K562 (cell line): ENCODE results near the gene N4BP3. TPM values are rescaled to one million over a fixed set of nuclear protein-coding genes. Genes with fewer than 3 reads are reported as not detected.

Experiments
- ATAC-seq: fragments of 200-7000 bp; cut with Tn5 transposase; 3 replicates; pipeline ENCODE4 v1.9.1; 2020; ENCODE audit warnings: moderate library complexity
- BruUV-seq: library from RNA; stranded (reverse); fragments of 400-500 nt; replicated peaks from 2 replicates; lab custom pipeline; 2021; lab: Mats Ljungman, UMichigan
- CTCF ChIA-PET: fragments of 300-600 bp; formaldehyde crosslinking; extraction: SDS; loops from one replicate; lab custom pipeline; 2021; ENCODE audit warnings: low intra/inter-chr PET ratio; lab: Yijun Ruan, JAX
- POLR2A ChIA-PET: fragments of 300-600, 350-650 bp; sonication (Branson Sonifier 250); formaldehyde crosslinking; extraction: SDS; loops from one replicate; lab custom pipeline; 2021; ENCODE audit warnings: antibody characterized with exemption, inconsistent platforms; lab: Yijun Ruan, JAX
- DNase-seq, 4 experiments: peaks; one replicate each; pipeline versions ENCODE4 v3.0.0 to v3.0.0-alpha.2; 2011 to 2018; ENCODE audit warnings: low spot score in 3 of 4, mixed read lengths in 3 of 4; ENCODE audit errors: extremely low read depth in 1 of 4
- FAIRE-seq: peaks from 2 replicates; lab custom pipeline; 2011; peaks lifted over from hg19 to GRCh38; lab: Jason Lieb, UNC
- H2AFZ ChIP-seq: 2 replicates; pipeline ENCODE4 v1.6.0; 2011; ENCODE audit warnings: low read depth, low read length, control low read depth, inconsistent platforms
- H3K27ac ChIP-seq: fragments of 200-600 bp; 3 replicates; pipeline ENCODE4 v1.8.0; 2011; ENCODE audit warnings: low read depth, mild to moderate bottlenecking, control low read depth, inconsistent platforms, low read length, moderate library complexity, mixed read lengths; ENCODE audit errors: extremely low read depth
- H3K27me3 ChIP-seq, 2 experiments: fragments of 300-600 bp in 1 of 2; 2 replicates in 1 of 2; 3 replicates in 1 of 2; pipeline versions ENCODE4 v1.6.0 to v1.8.0; 2011; ENCODE audit warnings: inconsistent platforms in 2 of 2, low read length in 2 of 2, mild to moderate bottlenecking in 1 of 2, mixed read lengths in 1 of 2, moderate library complexity in 1 of 2; ENCODE audit not compliant: control insufficient read depth in 2 of 2, insufficient read depth in 2 of 2
- H3K36me3 ChIP-seq: fragments of 300-600 bp; 3 replicates; pipeline ENCODE4 v1.8.0; 2011; ENCODE audit warnings: mild to moderate bottlenecking, low read length, inconsistent platforms; ENCODE audit not compliant: control insufficient read depth, insufficient read depth
- H3K4me1 ChIP-seq, 2 experiments: fragments of 200-600 bp in 1 of 2; replicated peaks in 1 of 2; 2 replicates in 1 of 2; 3 replicates in 1 of 2; pipeline versions ENCODE4 v1.5.1 to v1.8.0; 2011; ENCODE audit warnings: inconsistent platforms in 2 of 2, low read length in 2 of 2, mild to moderate bottlenecking in 1 of 2, mixed read lengths in 1 of 2, moderate library complexity in 1 of 2; ENCODE audit not compliant: control insufficient read depth in 2 of 2, insufficient read depth in 2 of 2
- H3K4me2 ChIP-seq: 2 replicates; pipeline ENCODE4 v1.6.1; 2011; ENCODE audit warnings: low read length, control low read depth, inconsistent platforms, mixed read lengths; ENCODE audit not compliant: insufficient read depth
- H3K4me3 ChIP-seq: fragments of 200-600 bp; sonication (generic), shearing (Covaris generic); 2 replicates; pipeline ENCODE4 v1.5.1; 2016; ENCODE audit warnings: control low read depth, inconsistent platforms
- H3K79me2 ChIP-seq: fragments of 200-600 bp; 3 replicates; pipeline ENCODE4 v1.8.0; 2011; ENCODE audit warnings: low read length, inconsistent platforms; ENCODE audit not compliant: control insufficient read depth, insufficient read depth
- H3K9ac ChIP-seq, 2 experiments: 2 replicates each; pipeline versions ENCODE4 v1.6.0 to v1.6.1; 2011; ENCODE audit warnings: low read depth in 2 of 2, low read length in 2 of 2, control low read depth in 1 of 2, inconsistent platforms in 1 of 2, mild to moderate bottlenecking in 1 of 2, mixed read lengths in 1 of 2; ENCODE audit not compliant: insufficient read depth in 1 of 2
- H3K9me1 ChIP-seq: one replicate; pipeline ENCODE4 v1.6.0; 2011; ENCODE audit warnings: inconsistent platforms, mild to moderate bottlenecking, low read length, moderate library complexity; ENCODE audit not compliant: control insufficient read depth, insufficient read depth
- H3K9me3 ChIP-seq: replicated peaks from 2 replicates; pipeline ENCODE4 v1.5.1; 2011; ENCODE audit warnings: low read depth, low read length, inconsistent platforms; ENCODE audit not compliant: control insufficient read depth, insufficient read depth
- H4K20me1 ChIP-seq: replicated peaks from 2 replicates; pipeline ENCODE4 v1.6.1; 2011; ENCODE audit warnings: low read length, inconsistent platforms, mixed read lengths; ENCODE audit not compliant: control insufficient read depth, insufficient read depth
- CBX2 ChIP-seq: fragments of 200-600 bp; sonication (generic); IDR thresholded peaks from one replicate; pipeline ENCODE4 v1.6.1; 2012; ENCODE audit warnings: mild to moderate bottlenecking, low read length, inconsistent platforms; ENCODE audit not compliant: insufficient read depth, poor library complexity, severe bottlenecking
- CCNT2 ChIP-seq: IDR thresholded peaks from 2 replicates; pipeline ENCODE4 v1.6.1; 2011; ENCODE audit warnings: borderline replicate concordance, low read depth, mild to moderate bottlenecking, moderate library complexity, mixed read lengths, low read length; ENCODE audit not compliant: insufficient read length; ENCODE audit errors: extremely low read depth
- CHD4 ChIP-seq: fragments of 200-600 bp; sonication (generic); IDR thresholded peaks from 3 replicates; pipeline ENCODE4 v1.6.1; 2012; ENCODE audit warnings: low read depth, mild to moderate bottlenecking, mixed read lengths, low read length, inconsistent platforms; ENCODE audit not compliant: insufficient read depth, insufficient replicate concordance, poor library complexity, severe bottlenecking
- EP300 ChIP-seq: IDR thresholded peaks from 2 replicates; pipeline ENCODE4 v1.6.1; 2012; ENCODE audit warnings: low read length, improper control_type of control experiment
- ESRRA ChIP-seq: fragments of 450-650 bp; IDR thresholded peaks from 2 replicates; pipeline ENCODE4 v1.6.1; 2014; ENCODE audit warnings: low read depth, mild to moderate bottlenecking, moderate library complexity, borderline replicate concordance
- FOXJ2 ChIP-seq: fragments of 200-800 bp; sonication (Bioruptor generic); IDR thresholded peaks from 2 replicates; pipeline ENCODE4 v1.6.1; 2016; ENCODE audit warnings: missing genetic modification characterization, missing compliant biosample characterization
- GATAD2B ChIP-seq: fragments of 450-650 bp; IDR thresholded peaks from 2 replicates; pipeline ENCODE4 v1.6.1; 2017; ENCODE audit warnings: mild to moderate bottlenecking, borderline replicate concordance
- HNRNPH1 ChIP-seq: fragments of 200-400 bp; formaldehyde crosslinking; optimal IDR thresholded peaks from 2 replicates; pipeline ENCODE3; 2017; ENCODE audit warnings: low read depth, mild to moderate bottlenecking, low read length, moderate library complexity
- LEF1 ChIP-seq: fragments of 450-650 bp; IDR thresholded peaks from 2 replicates; pipeline ENCODE4 v1.6.1; 2016; ENCODE audit warnings: mild to moderate bottlenecking
- MEF2A ChIP-seq: IDR thresholded peaks from 2 replicates; pipeline ENCODE4 v1.6.1; 2011; ENCODE audit warnings: low read depth, mild to moderate bottlenecking, low read length, moderate library complexity; ENCODE audit not compliant: control insufficient read depth
- MTA1 ChIP-seq: fragments of 450-650 bp; IDR thresholded peaks from 2 replicates; pipeline ENCODE4 v1.6.1; 2017; ENCODE audit warnings: borderline replicate concordance
- POLR2AphosphoS5 ChIP-seq: IDR thresholded peaks from 2 replicates; pipeline ENCODE4 v1.6.1; 2011; ENCODE audit warnings: mild to moderate bottlenecking, low read depth, low read length, moderate library complexity; ENCODE audit not compliant: control insufficient read depth, insufficient read depth
- POLR3G ChIP-seq: IDR thresholded peaks from 2 replicates; pipeline ENCODE4 v1.6.1; 2011; ENCODE audit not compliant: insufficient read length, insufficient replicate concordance; ENCODE audit errors: extremely low read depth
- RAD21 ChIP-seq, 2 experiments: fragments of 250-450 bp in 1 of 2; fragments of 450-650 bp in 1 of 2; sonication (Bioruptor Pico) in 1 of 2; formaldehyde crosslinking in 1 of 2; IDR thresholded peaks in 1 of 2; conservative IDR thresholded peaks in 1 of 2; 2 replicates each; pipeline versions ENCODE4 v1.4.0 to v1.8.0; 2020 to 2022; ENCODE audit warnings: mild to moderate bottlenecking in 2 of 2, moderate library complexity in 1 of 2
- RBBP5 ChIP-seq: fragments of 200-600 bp; sonication (generic); IDR thresholded peaks from 2 replicates; pipeline ENCODE4 v1.6.1; 2012; ENCODE audit warnings: borderline replicate concordance, mild to moderate bottlenecking, low read length, control low read depth, inconsistent platforms; ENCODE audit not compliant: insufficient read depth, poor library complexity, severe bottlenecking
- TCFL5 ChIP-seq: fragments of 250-450 bp; sonication (Bioruptor Pico); conservative IDR thresholded peaks from 2 replicates; pipeline ENCODE4 v1.6.1; 2021; ENCODE audit warnings: mild to moderate bottlenecking, moderate library complexity, matching md5 sums
- YBX1 ChIP-seq: fragments of 450-650 bp; IDR thresholded peaks from 2 replicates; pipeline ENCODE4 v1.7.1; 2016; ENCODE audit warnings: mild to moderate bottlenecking
- ZNF431 ChIP-seq: sonication (generic); formaldehyde crosslinking; IDR thresholded peaks from 2 replicates; pipeline ENCODE4 v1.8.0; 2022; ENCODE audit warnings: mild to moderate bottlenecking, missing genetic modification reagents
- ZNF445 ChIP-seq: fragments of 250-450 bp; sonication (Bioruptor Pico); IDR thresholded peaks from 2 replicates; pipeline ENCODE4 v1.4.0; 2020; ENCODE audit warnings: low read depth, mild to moderate bottlenecking, moderate library complexity
- WGBS: fragments of 100-300 bp; shearing (Covaris generic); methylation state at CpG from one replicate; pipeline ENCODE4 v1.1.6; 2016; ENCODE audit warnings: low coverage, mixed read lengths; ENCODE audit not compliant: insufficient coverage; ENCODE audit errors: missing lambda C conversion rate; 5-methylcytosine and 5-hydroxymethylcytosine counted together
- in situ Hi-C: fragments of 300-500 bp; cut with MboI; formaldehyde crosslinking; loops from 4 replicates; pipeline ENCODE4 v1.15.0; 2018; ENCODE audit warnings: inconsistent platforms, mixed read lengths
- intact Hi-C: fragments of 100-400 bp; cut with micrococcal nuclease; formaldehyde crosslinking; loops from 2 replicates; pipeline ENCODE4 v1.14.2; 2022
- polyA plus RNA-seq, 8 experiments: library from polyadenylated mRNA; depleted of rRNA in 4 of 8; stranded (reverse) in 5 of 8; unstranded in 3 of 8; fragments of >200 nt; fragmentation: Nextera tagmentation in 2 of 8; fragmentation: Illumina TruSeq in 1 of 8; extraction: Ambion mirVana in 2 of 8; extraction: Trizol in 1 of 8; gene quantifications; 2 replicates each; pipeline versions ENCODE4 v1.2.1 to v1.2.3, GENCODE V29; 2011 to 2014; ENCODE audit warnings: inconsistent platforms in 1 of 8, missing spikeins in 1 of 8
- total RNA-seq, 7 experiments: library from RNA; depleted of rRNA in 6 of 7; stranded (reverse); fragments of >200 nt in 6 of 7; fragmentation: Illumina TruSeq in 2 of 7; extraction: Trizol in 2 of 7; gene quantifications; 2 replicates each; pipeline versions ENCODE4 v1.2.1 to v1.2.3, GENCODE V29; 2011 to 2021; ENCODE audit warnings: low replicate concordance in 1 of 7
- TF ChIP-seq, protein P1 (sequence below): sonication (generic); formaldehyde crosslinking; IDR thresholded peaks from 2 replicates; pipeline ENCODE4 v1.8.1; 2022; ENCODE audit warnings: missing genetic modification reagents
- TF ChIP-seq, protein P2 (sequence below), 2 experiments: fragments of 450-650 bp in 1 of 2; sonication (generic) in 1 of 2; formaldehyde crosslinking; conservative IDR thresholded peaks; 2 replicates each; pipeline versions ENCODE4 v1.4.0 to v1.8.1; 2020 to 2022; ENCODE audit warnings: mild to moderate bottlenecking in 1 of 2, missing genetic modification reagents in 1 of 2

Gene N4BP3
- total and polyA plus RNA-seq, 9 of the 15 experiments (the other 6 are each of a cell fraction or from before 2014, with no cell fraction given), result 0.06 to 7.0 (median 2.4) TPM

DNA sequence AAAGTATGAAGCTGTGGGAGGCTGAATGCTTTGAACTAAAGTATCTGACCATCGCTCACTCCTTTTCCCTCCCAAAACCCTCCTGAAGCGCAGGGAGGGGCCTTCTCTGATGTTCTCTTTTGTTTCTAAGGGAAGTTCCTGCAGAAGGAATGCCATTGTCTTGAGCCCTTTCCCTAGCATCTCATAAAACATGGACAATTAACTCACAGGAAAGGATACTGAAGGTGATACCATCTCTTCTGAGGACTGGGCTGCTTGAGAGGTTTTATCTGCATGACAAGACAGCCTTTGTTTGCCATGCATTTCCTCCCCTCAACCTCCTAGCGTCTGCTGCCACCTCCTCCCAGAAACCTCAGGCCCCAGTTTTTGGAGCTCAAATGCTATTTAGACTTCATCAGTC lies 13.2 kb downstream of the N4BP3 start:
- H3K9me3 ChIP-seq, result no peaks in the 10 kb centered on the region
- peak overlapping the region; percentile 71 for H3K4me2 ChIP-seq
- DNase-seq (peak in 2 of 4 experiments; percentile 50 to 77), ATAC-seq (no peak), FAIRE-seq (no peak)
- H2AFZ ChIP-seq, result 0 out of 2 replicates have a peak overlapping the region, but pooled peaks have one; percentile 33
- H3K4me3 ChIP-seq, result no peak overlapping the region
- 8% methylated on average over 3 of the region's 3 CpGs for WGBS
- CTCF ChIA-PET, result no interaction called here
- H3K27ac ChIP-seq, result peak overlapping the region; percentile 88
- H3K9me1 ChIP-seq, result no peaks in the 10 kb centered on the region
- H3K36me3 ChIP-seq, result peaks cover 18% of the 10 kb centered on the region; the same call in 2 of the 3 replicates
- no peaks in the 10 kb centered on the region for H3K27me3 ChIP-seq
- peak overlapping the region in 1 of 2 experiments; percentile 60; a peak in 3 of 4 replicates for H3K9ac ChIP-seq
- in situ Hi-C loops, result no loop called here
- intact Hi-C loops, result no loop called here
- peaks cover 28 to 77% of the 10 kb centered on the region in 2 experiments for H3K4me1 ChIP-seq
- no TSS peak for BruUV-seq
- peaks cover 1% of the 10 kb centered on the region; the same call in 1 of the 2 replicates for H4K20me1 ChIP-seq
- POLR2A ChIA-PET, result interaction anchor here (0.9 kb wide), 1 partner anchor 13 kb away, joined by 4 read pairs; the partner anchor contains the start of gene N4BP3
- H3K79me2 ChIP-seq, result peaks cover 15% of the 10 kb centered on the region
- TF ChIP-seq ESRRA (no peak), CCNT2 (peak; percentile 34), GATAD2B (no peak; the same call in 1 of the 2 replicates), RBBP5 (no peak), FOXJ2 (tag) (no peak), EP300 (peak; percentile 68; the same call in 1 of the 2 replicates), TCFL5 (CRISPR knock-in tag) (no peak), RAD21 (CRISPR knock-in tag; conservative IDR thresholded peaks at IDR 0.05 in 1 of 2, IDR thresholded peaks at IDR 0.05 in 1 of 2) (no peak; a peak in 1 of 4 replicates), HNRNPH1 (no peak), MTA1 (no peak), POLR3G (no peak), POLR2AphosphoS5 (no peak; the same call in 1 of the 2 replicates), LEF1 (0 out of 2 replicates have a peak, but pooled peaks have one; percentile 43), MEF2A (no peak), YBX1 (no peak), CHD4 (no peak), ZNF445 (CRISPR knock-in tag) (no peak), CBX2 (no peak), ZNF431 (CRISPR knock-in tag) (no peak)
- TF ChIP-seq, protein P1, sequence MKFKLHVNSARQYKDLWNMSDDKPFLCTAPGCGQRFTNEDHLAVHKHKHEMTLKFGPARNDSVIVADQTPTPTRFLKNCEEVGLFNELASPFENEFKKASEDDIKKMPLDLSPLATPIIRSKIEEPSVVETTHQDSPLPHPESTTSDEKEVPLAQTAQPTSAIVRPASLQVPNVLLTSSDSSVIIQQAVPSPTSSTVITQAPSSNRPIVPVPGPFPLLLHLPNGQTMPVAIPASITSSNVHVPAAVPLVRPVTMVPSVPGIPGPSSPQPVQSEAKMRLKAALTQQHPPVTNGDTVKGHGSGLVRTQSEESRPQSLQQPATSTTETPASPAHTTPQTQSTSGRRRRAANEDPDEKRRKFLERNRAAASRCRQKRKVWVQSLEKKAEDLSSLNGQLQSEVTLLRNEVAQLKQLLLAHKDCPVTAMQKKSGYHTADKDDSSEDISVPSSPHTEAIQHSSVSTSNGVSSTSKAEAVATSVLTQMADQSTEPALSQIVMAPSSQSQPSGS (CRISPR knock-in tag), result no peak
- TF ChIP-seq, protein P2, sequence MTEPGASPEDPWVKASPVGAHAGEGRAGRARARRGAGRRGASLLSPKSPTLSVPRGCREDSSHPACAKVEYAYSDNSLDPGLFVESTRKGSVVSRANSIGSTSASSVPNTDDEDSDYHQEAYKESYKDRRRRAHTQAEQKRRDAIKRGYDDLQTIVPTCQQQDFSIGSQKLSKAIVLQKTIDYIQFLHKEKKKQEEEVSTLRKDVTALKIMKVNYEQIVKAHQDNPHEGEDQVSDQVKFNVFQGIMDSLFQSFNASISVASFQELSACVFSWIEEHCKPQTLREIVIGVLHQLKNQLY (CRISPR knock-in tag; conservative IDR thresholded peaks at IDR 0.05), result no peak
